Left ventricle myocardium inferior (tissue), 1 donor: ENCODE results near the gene PDS5B. TPM values are rescaled to one million over a fixed set of nuclear protein-coding genes. Genes with fewer than 3 reads are reported as not detected.

Source experiments
- DNase-seq: peaks from one replicate; pipeline ENCODE4 v3.0.0-alpha.2; 2020
- H3K27ac ChIP-seq: fragments of 200-600 bp; replicated peaks from 2 replicates; pipeline ENCODE4 v1.8.0; 2021
- H3K27me3 ChIP-seq: fragments of 200-600 bp; 2 replicates; pipeline ENCODE4 v1.8.0; 2021; ENCODE audit warnings: low read depth
- H3K36me3 ChIP-seq: fragments of 200-600 bp; 2 replicates; pipeline ENCODE4 v1.8.0; 2021
- H3K4me1 ChIP-seq: fragments of 200-600 bp; 2 replicates; pipeline ENCODE4 v1.8.0; 2021
- H3K4me3 ChIP-seq: fragments of 200-600 bp; 2 replicates; pipeline ENCODE4 v1.8.0; 2021; ENCODE audit warnings: mild to moderate bottlenecking, moderate library complexity
- H3K9me3 ChIP-seq: fragments of 200-600 bp; replicated peaks from 2 replicates; pipeline ENCODE4 v1.8.0; 2021
- CTCF ChIP-seq: fragments of 200-600 bp; IDR thresholded peaks from 2 replicates; pipeline ENCODE4 v1.8.0; 2021; ENCODE audit warnings: antibody characterized with exemption, mild to moderate bottlenecking, borderline replicate concordance
- intact Hi-C: fragments of 100-400 bp; cut with micrococcal nuclease; formaldehyde crosslinking; loops from one replicate; pipeline ENCODE4 v1.11.0; 2022
- total RNA-seq: library from RNA; stranded (reverse); fragmentation: NEBNext Ultra II Directional; extraction: Animal tissue kit (Norgen Biotek cat#: 25700); gene quantifications from one replicate; pipeline ENCODE4 v1.2.1, GENCODE V29; 2021
- donor health status: DM: no; HTN: yes; CAD: no; lungs with severe emphysema.

Gene PDS5B
- total RNA-seq, 1 donor from 2014 or later, result 20.4 TPM

- Histone ChIP-seq H3K27ac (no peak overlapping the region), H3K9me3 (peaks cover 10% of the 10 kb centered on the region), H3K4me3 (no peak overlapping the region), H3K27me3 (no peaks in the 10 kb centered on the region), H3K36me3 (peaks cover under 1% of the 10 kb centered on the region), H3K4me1 (peaks cover 45% of the 10 kb centered on the region)
- DNase-seq, result no peak
- intact Hi-C loops, result no loop called here
- TF ChIP-seq CTCF, result no peak
Measured at GRCh38 chr13:32627793-32628192, 41.5 kb downstream of the PDS5B start.

- no peak overlapping the region for H3K4me3 ChIP-seq
- H3K27me3 ChIP-seq, result no peaks in the 10 kb centered on the region
- no peak for DNase-seq
- intact Hi-C loops, result no loop called here
- H3K9me3 ChIP-seq, result no peaks in the 10 kb centered on the region
- H3K36me3 ChIP-seq, result no peaks in the 10 kb centered on the region
- no peak for TF ChIP-seq CTCF
- H3K4me1 ChIP-seq, result peaks cover 56% of the 10 kb centered on the region
- H3K27ac ChIP-seq, result peak overlapping the region; percentile 39
Measured at GRCh38 chr13:32629313-32629712, 43.1 kb downstream of the PDS5B start.

- Histone ChIP-seq H3K9me3 (no peaks in the 10 kb centered on the region), H3K36me3 (no peaks in the 10 kb centered on the region), H3K27ac (peak overlapping the region; percentile 39), H3K4me1 (peaks cover 57% of the 10 kb centered on the region), H3K4me3 (no peak overlapping the region), H3K27me3 (no peaks in the 10 kb centered on the region)
- no peak for DNase-seq
- intact Hi-C loops, result no loop called here
- no peak for TF ChIP-seq CTCF
Measured at GRCh38 chr13:32629866-32630265, 43.6 kb downstream of the PDS5B start.

- H3K27ac ChIP-seq, result no peak overlapping the region
- no peak overlapping the region for H3K4me3 ChIP-seq
- DNase-seq, result no peak
- intact Hi-C loops, result no loop called here
- no peaks in the 10 kb centered on the region for H3K27me3 ChIP-seq
- no peaks in the 10 kb centered on the region for H3K9me3 ChIP-seq
- H3K36me3 ChIP-seq, result no peaks in the 10 kb centered on the region
- no peak for TF ChIP-seq CTCF
- H3K4me1 ChIP-seq, result peaks cover 36% of the 10 kb centered on the region
Measured at GRCh38 chr13:32632343-32632909, 46.2 kb downstream of the PDS5B start.

GRCh38 chr13:32636711-32637110 lies 50.5 kb downstream of the PDS5B start:
- Histone ChIP-seq H3K4me3 (no peak overlapping the region), H3K27ac (no peak overlapping the region), H3K27me3 (no peaks in the 10 kb centered on the region), H3K4me1 (peaks cover 24% of the 10 kb centered on the region), H3K9me3 (no peaks in the 10 kb centered on the region), H3K36me3 (no peaks in the 10 kb centered on the region)
- intact Hi-C loops, result loop anchor here (5.0 kb wide), 1 partner anchor 49 kb away; the partner anchor contains the start of gene PDS5B
- no peak for DNase-seq
- TF ChIP-seq CTCF, result no peak
